HT-29 (cell line): Measurements from ENCODE around the gene LPCAT3. TPM values are rescaled to one million over a fixed set of nuclear protein-coding genes. Genes with fewer than 3 reads are reported as not detected.

Experiments used
- DNase-seq: peaks from one replicate; pipeline ENCODE4 v3.0.0-alpha.2; 2015; ENCODE audit warnings: low spot score
- total RNA-seq: library from RNA; depleted of rRNA; stranded (reverse); fragments of >200 nt; shearing (Covaris generic); gene quantifications from 2 replicates; pipeline ENCODE4 v1.2.3, GENCODE V29; 2014

The LPCAT3 gene
- total RNA-seq, 1 experiment from 2014 or later: 37.3 TPM

DNA sequence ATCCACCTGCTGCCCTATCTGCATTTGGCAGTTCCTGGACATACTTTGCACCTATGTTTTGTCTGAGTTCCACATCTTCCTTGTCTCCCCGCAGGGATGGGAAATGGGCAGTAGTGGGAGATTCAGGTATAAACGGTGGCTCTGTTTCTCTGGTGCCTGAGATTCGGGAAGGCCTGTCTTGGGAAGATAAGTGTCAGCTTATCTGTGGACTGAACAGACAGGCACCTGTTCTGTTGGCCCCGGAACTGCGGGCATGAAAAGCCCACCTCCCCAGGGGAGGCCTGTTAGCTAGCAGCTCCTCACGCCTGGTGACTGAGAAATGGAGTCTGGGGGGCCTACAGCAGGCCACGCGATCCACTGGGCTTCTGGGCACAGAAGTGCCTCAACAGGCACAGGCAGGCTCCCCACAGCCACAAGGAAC is 53.7 kb downstream of the LPCAT3 start:
- no peak for DNase-seq

DNA sequence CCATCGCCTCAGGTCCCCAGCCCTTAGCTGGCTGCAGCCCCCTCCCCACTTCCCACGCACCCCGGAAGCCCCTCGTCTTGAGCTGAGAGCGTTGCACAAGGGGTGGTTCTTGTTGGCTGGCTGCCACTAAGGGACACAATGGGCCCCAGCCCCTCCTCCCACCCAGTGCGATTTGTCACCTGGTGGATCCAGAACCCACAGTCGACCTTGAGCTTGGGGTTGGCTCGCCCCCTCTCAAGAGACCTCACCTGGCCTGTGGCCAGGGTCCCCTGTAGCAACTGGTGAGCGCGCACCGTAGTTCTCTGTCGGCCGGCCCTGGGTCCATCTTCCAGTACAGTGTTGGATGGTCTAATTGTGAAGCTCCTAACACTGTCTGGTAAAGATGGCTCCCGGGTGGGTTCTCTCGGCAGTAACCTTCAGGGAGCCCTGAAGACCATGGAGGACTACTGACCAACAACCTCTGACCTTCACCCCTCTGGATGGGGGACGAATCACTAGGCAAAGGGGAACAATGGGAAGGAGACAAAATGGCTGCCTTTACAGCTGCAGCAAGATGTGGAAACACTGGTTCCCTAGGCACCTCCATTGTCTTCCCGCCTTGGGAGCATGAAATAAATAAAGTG is 54.4 kb downstream of the LPCAT3 start:
- peak; percentile 56 for DNase-seq

DNA sequence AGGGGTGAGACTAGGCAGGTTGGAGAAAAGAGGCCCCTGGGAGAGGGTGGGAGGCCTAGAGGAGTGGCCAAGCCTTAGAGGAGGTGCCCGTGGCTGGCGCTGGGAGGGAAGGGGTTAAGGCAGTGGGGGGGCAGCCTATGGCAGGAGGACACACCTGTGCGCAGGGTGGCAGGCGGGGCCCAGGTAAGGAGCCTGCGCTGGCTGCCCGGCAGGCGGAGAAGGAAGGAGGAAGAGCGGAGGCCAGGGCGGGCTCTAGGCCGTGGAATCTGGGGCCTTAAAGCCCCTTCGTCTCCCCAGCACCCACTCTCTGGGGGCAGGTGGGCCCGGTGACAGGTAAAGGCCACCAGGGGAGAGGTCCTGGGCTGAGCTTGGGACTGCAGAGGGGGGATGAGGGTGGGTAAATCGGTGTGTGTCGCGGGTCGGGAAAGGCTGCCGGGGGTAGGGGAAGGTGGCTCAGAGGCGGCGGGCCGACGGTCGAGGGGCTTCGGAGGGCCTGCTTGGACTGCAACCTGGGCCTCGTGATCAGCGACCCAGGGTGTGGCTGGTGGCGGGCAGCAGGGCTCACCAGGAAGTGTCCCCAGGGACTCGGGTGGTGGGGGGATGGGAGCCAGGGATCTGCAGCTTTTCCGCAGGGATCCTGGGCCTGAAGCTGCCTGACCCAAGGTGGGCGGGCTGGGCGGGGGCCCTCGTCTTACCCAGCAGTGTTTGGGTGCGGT is 55.1 kb downstream of the LPCAT3 start:
- DNase-seq: peak; percentile 96

DNA sequence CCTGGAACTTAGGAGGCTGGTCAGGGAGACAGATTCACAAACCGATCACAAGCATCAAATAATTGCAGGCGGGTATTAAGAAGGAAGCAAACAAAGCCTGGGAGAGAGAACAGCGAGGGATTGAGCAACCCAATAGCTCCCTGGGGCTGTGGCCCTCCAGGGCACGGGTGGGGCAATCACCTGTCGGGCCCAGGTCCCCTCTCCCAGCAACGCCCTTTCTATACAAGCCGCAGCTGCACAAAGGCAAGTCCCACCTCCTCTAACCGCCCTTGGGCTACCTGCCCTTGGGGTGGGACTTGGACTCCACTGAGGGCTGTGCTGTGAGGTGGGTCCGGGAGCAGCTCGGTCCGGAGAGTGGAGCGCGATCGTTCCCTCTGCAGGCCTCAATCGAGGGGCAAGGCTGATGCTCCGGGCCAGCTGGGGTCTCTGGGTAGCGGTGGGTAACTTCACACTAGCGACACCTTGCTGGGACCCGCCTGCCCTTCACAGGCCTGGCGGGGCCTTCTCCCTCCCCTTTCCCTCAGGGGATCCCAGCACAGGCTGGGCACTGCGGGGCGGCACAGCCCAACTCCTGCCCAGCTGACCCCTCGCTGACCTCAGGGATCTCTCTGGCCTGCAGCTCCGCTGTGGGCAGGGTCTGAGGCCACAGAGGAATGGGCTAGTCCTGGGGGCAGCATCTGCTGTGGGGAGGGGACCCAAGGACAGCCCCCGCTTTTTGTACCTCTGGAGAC is 55.8 kb downstream of the LPCAT3 start:
- peak; percentile 86 for DNase-seq

DNA sequence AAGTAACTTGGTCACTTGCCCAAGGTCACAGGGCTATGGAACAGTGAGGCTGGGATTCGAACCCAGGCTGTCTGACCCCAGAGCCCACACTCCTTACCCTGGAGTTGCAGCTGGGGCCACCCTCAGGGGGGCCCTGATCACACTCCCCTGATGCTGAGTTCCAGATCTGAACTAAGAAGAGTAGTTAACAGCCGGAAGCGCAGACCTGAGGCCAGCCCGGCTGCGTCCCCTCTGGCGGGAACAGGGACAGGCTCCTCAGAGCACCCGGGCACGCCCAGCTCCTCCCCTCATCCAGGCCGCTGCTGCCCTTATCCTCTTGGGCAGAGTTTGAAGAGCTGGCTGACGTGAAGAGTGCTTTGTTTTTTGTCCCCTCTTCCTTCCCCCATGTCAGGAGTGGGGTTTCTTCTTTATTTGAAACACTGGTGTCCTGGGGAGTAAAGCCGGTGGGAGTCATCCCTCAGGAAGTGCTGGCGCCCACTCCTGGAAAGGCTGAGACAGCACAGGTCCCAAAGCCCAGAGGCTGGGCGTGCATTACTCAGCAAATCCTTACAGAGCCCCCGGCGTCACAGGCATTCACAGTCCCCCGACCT is 56.5 kb downstream of the LPCAT3 start:
- DNase-seq: peak; percentile 91

DNA sequence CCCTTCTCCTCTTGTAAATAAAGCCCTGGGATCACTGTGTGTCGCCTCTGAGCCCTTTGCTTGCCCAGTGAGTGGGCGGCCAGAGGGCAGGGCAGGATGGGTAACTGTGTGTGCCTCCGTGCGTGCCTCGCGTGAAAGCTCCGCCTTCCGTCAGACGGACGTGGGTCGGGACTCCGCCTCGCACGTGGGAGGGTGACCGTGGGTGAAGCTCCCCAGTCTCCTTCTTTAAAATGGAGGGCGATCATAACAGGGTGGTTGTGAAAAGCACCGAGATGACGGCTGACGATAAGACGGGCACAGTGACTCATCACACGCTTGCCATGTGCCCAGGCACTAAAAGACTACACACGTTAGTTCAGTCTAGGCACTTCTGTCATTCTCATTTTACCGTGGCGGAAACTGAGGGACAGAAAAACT is 57.0 kb downstream of the LPCAT3 start:
- peak; percentile 71 for DNase-seq

GRCh38 chr12:6960593-6961277 is 57.5 kb downstream of the LPCAT3 start:
- peak; percentile 54 for DNase-seq

DNA sequence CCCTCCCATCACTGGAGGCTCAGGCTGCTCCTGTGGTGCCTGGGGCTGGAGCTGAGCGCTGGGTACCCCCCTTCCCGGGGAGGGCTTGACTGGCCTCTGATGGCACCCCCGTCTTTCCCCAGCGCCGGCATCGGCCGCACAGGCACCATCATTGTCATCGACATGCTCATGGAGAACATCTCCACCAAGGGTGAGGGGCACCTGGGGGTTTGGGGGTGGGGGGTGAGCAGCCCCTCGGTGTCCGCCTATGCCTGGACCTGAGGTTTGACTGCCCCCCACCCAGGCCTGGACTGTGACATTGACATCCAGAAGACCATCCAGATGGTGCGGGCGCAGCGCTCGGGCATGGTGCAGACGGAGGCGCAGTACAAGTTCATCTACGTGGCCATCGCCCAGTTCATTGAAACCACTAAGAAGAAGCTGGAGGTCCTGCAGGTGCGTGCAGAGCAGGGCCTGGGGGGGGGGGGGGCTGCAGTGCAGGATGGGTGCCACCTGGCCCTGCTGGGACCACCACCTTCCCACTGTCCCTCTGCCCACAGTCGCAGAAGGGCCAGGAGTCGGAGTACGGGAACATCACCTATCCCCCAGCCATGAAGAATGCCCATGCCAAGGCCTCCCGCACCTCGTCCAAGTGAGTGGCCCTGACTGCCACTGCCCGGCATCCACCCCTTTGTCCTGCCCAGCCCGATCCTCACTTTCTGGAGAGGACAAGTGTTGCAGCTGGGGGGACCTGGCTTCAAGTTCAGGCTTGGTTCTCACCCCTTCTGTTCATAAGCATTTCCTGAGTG is 58.3 kb downstream of the LPCAT3 start:
- no peak for DNase-seq

DNA sequence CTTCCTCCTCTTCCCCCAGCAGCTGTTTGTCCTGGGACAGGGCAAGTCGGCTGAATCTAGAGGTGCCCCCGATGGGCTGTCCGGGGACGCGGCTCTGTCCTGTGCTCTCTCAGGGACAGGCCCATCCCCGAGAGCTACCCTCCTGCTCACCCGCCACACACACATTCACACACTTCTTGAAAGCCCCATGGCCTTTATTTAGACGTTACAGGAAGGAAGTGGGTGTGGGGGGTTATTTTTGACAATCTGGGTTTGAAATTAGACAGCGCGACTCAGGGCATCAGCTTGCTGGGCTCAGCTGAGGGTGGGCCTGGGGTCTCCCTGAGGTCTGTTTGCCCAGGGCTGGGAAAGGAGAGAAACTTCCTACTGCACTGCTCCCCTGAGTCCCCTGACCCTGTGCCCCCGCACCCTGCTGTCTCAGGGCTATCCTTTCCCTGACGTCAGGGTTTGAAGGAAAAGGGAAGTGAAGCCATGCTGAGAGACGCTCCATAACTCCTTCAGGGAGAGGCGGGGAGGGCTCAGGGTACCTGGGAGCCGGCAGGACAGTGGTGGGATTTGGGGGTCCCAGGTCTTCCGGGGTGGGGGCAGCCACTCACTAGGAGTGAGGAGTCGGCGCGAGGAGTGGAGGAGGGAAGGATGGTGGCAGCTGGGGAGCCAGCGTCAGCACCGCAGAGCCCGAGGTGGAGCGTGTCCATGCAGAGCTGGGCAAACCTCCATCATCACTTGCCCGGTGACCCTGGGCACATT is 59.0 kb downstream of the LPCAT3 start:
- DNase-seq: no peak

- DNase-seq: no peak
Measured at GRCh38 chr12:6958609-6959057, 59.6 kb downstream of the LPCAT3 start.

GRCh38 chr12:6957741-6958608 is 60.3 kb downstream of the LPCAT3 start:
- DNase-seq: no peak

GRCh38 chr12:6957151-6957701 is 61.0 kb downstream of the LPCAT3 start:
- no peak for DNase-seq

GRCh38 chr12:6956021-6956727 is 62.1 kb downstream of the LPCAT3 start:
- no peak for DNase-seq

GRCh38 chr12:6955108-6956020 is 62.9 kb downstream of the LPCAT3 start:
- no peak for DNase-seq

DNA sequence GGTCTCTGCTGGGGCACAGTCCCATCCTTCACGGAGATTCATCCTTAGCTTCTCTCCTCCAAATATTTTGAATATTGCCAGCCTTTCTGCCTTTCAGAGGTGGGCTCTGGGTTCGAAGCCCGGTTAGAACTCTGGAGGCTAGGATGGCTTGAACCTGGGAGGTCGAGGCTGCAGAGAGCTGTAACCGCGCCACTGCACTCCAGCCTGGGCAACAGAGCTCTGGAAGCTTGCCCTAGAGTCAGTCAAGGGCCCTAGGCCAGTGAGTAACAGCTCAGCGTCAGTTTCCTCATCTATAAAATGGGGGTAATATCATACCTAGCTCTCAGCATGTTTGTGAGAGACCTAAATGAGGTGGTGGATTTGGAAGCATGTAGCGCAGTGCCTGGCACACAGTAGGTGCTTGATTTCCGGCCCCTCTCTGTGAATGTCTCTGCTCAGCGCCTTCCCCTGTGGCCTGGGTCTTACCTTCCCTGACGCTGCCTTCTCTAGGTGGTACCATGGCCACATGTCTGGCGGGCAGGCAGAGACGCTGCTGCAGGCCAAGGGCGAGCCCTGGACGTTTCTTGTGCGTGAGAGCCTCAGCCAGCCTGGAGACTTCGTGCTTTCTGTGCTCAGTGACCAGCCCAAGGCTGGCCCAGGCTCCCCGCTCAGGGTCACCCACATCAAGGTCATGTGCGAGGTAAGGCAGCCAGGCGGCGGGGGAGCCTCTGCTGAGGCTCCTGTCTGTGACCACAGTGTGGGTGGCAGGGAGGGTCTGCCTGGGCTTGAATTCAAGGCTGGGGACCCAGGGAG is 63.8 kb downstream of the LPCAT3 start:
- no peak for DNase-seq
